Mesodermal cell (in vitro differentiated cells): Measurements from ENCODE around the gene CLEC16A.

Experiments
- H3K27ac ChIP-seq: 2 replicates; pipeline ENCODE4 v1.7.0; 2013; ENCODE audit warnings: mild to moderate bottlenecking, low read depth, low read length, moderate library complexity; ENCODE audit not compliant: severe bottlenecking
- H3K36me3 ChIP-seq: 2 replicates; pipeline ENCODE4 v1.7.1; 2013; ENCODE audit warnings: mild to moderate bottlenecking, low read length, moderate library complexity; ENCODE audit not compliant: control insufficient read depth, insufficient read depth
- H3K4me1 ChIP-seq: one replicate; pipeline ENCODE4 v1.7.1; 2013; ENCODE audit warnings: mild to moderate bottlenecking, low read length; ENCODE audit not compliant: insufficient read depth, control insufficient read depth, poor library complexity, severe bottlenecking
- H3K4me3 ChIP-seq: 2 replicates; pipeline ENCODE4 v1.7.0; 2013; ENCODE audit warnings: low read length, control low read depth, mild to moderate bottlenecking; ENCODE audit not compliant: insufficient read depth, poor library complexity, severe bottlenecking; ENCODE audit errors: extremely low read depth
- H3K9me3 ChIP-seq: 2 replicates; pipeline ENCODE4 v1.7.1; 2013; ENCODE audit warnings: mild to moderate bottlenecking, low read length, moderate library complexity; ENCODE audit not compliant: control insufficient read depth
- WGBS, 2 experiments: methylation state at CpG; one replicate each; pipeline ENCODE4 v1.1.5; 2013; ENCODE audit warnings: missing lambda C conversion rate in 2 of 2; ENCODE audit not compliant: insufficient coverage in 2 of 2; 5-methylcytosine and 5-hydroxymethylcytosine counted together

CLEC16A gene

GRCh38 chr16:11104168-11105037, 160.0 kb downstream of the CLEC16A start:
- Histone ChIP-seq H3K4me1 (peaks cover 56% of the 10 kb centered on the region), H3K36me3 (peaks cover 6% of the 10 kb centered on the region), H3K9me3 (no peaks in the 10 kb centered on the region), H3K4me3 (no peak overlapping the region), H3K27ac (peak overlapping the region; percentile 62)
- 59 to 79% methylated on average over 1 to 2 of the region's 4 CpGs for WGBS, 2 experiments

- no peak overlapping the region for H3K4me3 ChIP-seq
- no peaks in the 10 kb centered on the region for H3K9me3 ChIP-seq
- 36% methylated on average over 5 of the region's 7 CpGs for WGBS, 2 experiments
- peaks cover 54% of the 10 kb centered on the region for H3K4me1 ChIP-seq
- H3K36me3 ChIP-seq = peaks cover 6% of the 10 kb centered on the region
- H3K27ac ChIP-seq = peak overlapping the region; percentile 62
Measured at GRCh38 chr16:11105038-11105903, 160.9 kb downstream of the CLEC16A start.

- H3K9me3 ChIP-seq = peaks cover 9% of the 10 kb centered on the region
- WGBS, 2 experiments = 92 to 94% methylated on average over 4 to 6 of the region's 6 CpGs
- H3K4me1 ChIP-seq = peaks cover 42% of the 10 kb centered on the region
- no peak overlapping the region for H3K27ac ChIP-seq
- H3K36me3 ChIP-seq = peaks cover 6% of the 10 kb centered on the region
- no peak overlapping the region for H3K4me3 ChIP-seq
Measured at GRCh38 chr16:11106726-11107125, 162.4 kb downstream of the CLEC16A start.

- Histone ChIP-seq H3K4me3 (no peak overlapping the region), H3K4me1 (peaks cover 42% of the 10 kb centered on the region), H3K36me3 (peaks cover 6% of the 10 kb centered on the region), H3K9me3 (peaks cover 9% of the 10 kb centered on the region), H3K27ac (no peak overlapping the region)
- 84 to 93% methylated on average over 7 to 8 of the region's 8 CpGs for WGBS, 2 experiments
Measured at GRCh38 chr16:11107780-11108465, 163.6 kb downstream of the CLEC16A start.

- H3K9me3 ChIP-seq = peaks cover 9% of the 10 kb centered on the region
- H3K27ac ChIP-seq = no peak overlapping the region
- peaks cover 6% of the 10 kb centered on the region for H3K36me3 ChIP-seq
- no peak overlapping the region for H3K4me3 ChIP-seq
- H3K4me1 ChIP-seq = peaks cover 42% of the 10 kb centered on the region
Measured at GRCh38 chr16:11108466-11108805, 164.1 kb downstream of the CLEC16A start.

- H3K4me1 ChIP-seq = peaks cover 39% of the 10 kb centered on the region
- H3K4me3 ChIP-seq = no peak overlapping the region
- 63 to 68% methylated on average over 4 to 5 of the region's 6 CpGs for WGBS, 2 experiments
- peaks cover 6% of the 10 kb centered on the region for H3K36me3 ChIP-seq
- H3K27ac ChIP-seq = peak overlapping the region; percentile 23
- H3K9me3 ChIP-seq = peaks cover 9% of the 10 kb centered on the region
Measured at GRCh38 chr16:11109566-11109965, 165.2 kb downstream of the CLEC16A start.

GRCh38 chr16:11111150-11111549, 166.8 kb downstream of the CLEC16A start:
- H3K9me3 ChIP-seq = peaks cover 9% of the 10 kb centered on the region
- H3K4me1 ChIP-seq = peaks cover 31% of the 10 kb centered on the region
- 83% methylated on average over 1 of the region's 1 CpG for WGBS, 2 experiments
- H3K36me3 ChIP-seq = peaks cover 6% of the 10 kb centered on the region
- no peak overlapping the region for H3K27ac ChIP-seq
- no peak overlapping the region for H3K4me3 ChIP-seq

GRCh38 chr16:11111856-11112634, 167.7 kb downstream of the CLEC16A start:
- Histone ChIP-seq H3K9me3 (peaks cover 9% of the 10 kb centered on the region), H3K27ac (no peak overlapping the region), H3K36me3 (peaks cover 6% of the 10 kb centered on the region), H3K4me3 (no peak overlapping the region), H3K4me1 (peaks cover 24% of the 10 kb centered on the region)
- WGBS, 2 experiments = 95 to 97% methylated on average over 5 to 7 of the region's 9 CpGs

- 98 to 100% methylated on average over 3 to 4 of the region's 4 CpGs for WGBS, 2 experiments
- Histone ChIP-seq H3K4me3 (no peak overlapping the region), H3K9me3 (peaks cover 9% of the 10 kb centered on the region), H3K27ac (no peak overlapping the region), H3K4me1 (peaks cover 16% of the 10 kb centered on the region), H3K36me3 (peaks cover 6% of the 10 kb centered on the region)
Measured at GRCh38 chr16:11112723-11113348, 168.5 kb downstream of the CLEC16A start.
